Mucosa of stomach (tissue), 1 donor: ENCODE results near the gene RAB40B.

Experiments
- H3K27me3 ChIP-seq: one replicate; pipeline ENCODE4 v1.7.0; 2013; ENCODE audit warnings: mild to moderate bottlenecking, low read length; ENCODE audit not compliant: control insufficient read depth, insufficient read depth
- H3K36me3 ChIP-seq: one replicate; pipeline ENCODE4 v1.7.0; 2013; ENCODE audit warnings: low read length; ENCODE audit not compliant: control insufficient read depth, insufficient read depth
- H3K4me1 ChIP-seq: one replicate; pipeline ENCODE4 v1.7.0; 2013; ENCODE audit warnings: mild to moderate bottlenecking, low read length; ENCODE audit not compliant: control insufficient read depth, insufficient read depth
- H3K4me3 ChIP-seq: one replicate; pipeline ENCODE4 v1.7.0; 2013; ENCODE audit warnings: low read length
- H3K9ac ChIP-seq: one replicate; pipeline ENCODE4 v1.7.0; 2013; ENCODE audit warnings: mild to moderate bottlenecking, low read length, moderate library complexity
- H3K9me3 ChIP-seq: one replicate; pipeline ENCODE4 v1.7.0; 2013; ENCODE audit warnings: mild to moderate bottlenecking, low read length, moderate library complexity; ENCODE audit not compliant: control insufficient read depth
- donor health status: Pancreatic carcinoma.

The RAB40B gene

DNA sequence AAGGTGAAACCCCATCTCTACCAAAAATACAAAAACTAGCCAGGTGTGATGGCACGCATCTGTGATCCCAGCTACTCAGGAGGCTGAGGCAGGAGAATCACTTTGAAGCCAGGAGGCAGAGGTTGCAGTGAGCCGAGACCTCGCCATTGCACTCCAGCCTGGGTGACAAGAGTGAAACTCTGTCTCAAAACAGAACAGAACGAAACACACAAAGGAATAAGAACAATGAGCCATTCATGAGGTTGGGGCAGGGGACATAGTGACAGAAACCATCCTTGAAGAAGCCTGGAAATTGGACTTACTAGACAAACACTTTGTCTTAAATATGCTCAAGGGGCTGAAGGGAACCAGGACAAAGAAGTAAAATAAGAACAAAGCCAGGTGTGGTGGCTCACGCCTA is 89.7 kb downstream of the RAB40B start:
- H3K9ac ChIP-seq: no peak overlapping the region
- no peaks in the 10 kb centered on the region for H3K9me3 ChIP-seq
- peaks cover 4% of the 10 kb centered on the region for H3K4me1 ChIP-seq
- H3K27me3 ChIP-seq: no peaks in the 10 kb centered on the region
- no peak overlapping the region for H3K4me3 ChIP-seq
- H3K36me3 ChIP-seq: peaks cover 10% of the 10 kb centered on the region

DNA sequence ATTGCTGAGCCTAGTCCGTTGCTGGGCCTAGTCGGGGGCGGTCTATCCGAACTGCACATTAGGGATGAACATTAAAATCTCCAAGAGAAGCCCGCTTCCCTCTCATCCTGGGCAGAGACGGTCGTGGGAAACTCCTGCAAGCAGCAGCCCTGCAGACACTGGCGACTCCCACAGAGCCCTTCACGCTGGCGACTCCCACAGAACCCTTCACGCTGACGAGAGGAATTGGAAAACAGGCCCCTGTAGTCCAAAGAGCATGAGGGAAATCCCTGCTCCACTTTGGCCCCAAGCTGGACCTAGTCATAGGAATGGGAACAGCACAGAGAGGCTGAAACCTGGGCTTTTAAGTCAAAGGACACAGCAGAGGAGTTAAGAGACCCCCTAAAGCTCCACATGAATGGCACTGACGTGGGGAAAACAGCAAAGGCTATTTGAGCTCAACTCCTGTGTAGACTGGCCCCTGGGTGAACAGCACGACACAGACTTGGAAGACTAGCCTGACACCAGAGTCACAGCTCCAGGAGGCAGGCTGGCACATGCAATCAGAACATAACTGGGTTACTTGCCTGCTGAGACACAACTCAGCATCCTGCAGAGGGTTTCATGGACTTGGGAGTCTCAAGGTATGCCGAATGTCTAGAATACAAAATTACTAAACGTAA is 92.4 kb downstream of the RAB40B start:
- H3K27me3 ChIP-seq: no peaks in the 10 kb centered on the region
- H3K4me1 ChIP-seq: peaks cover 8% of the 10 kb centered on the region
- peaks cover 19% of the 10 kb centered on the region for H3K36me3 ChIP-seq
- no peaks in the 10 kb centered on the region for H3K9me3 ChIP-seq
- no peak overlapping the region for H3K4me3 ChIP-seq
- no peak overlapping the region for H3K9ac ChIP-seq
